Transverse colon (tissue), 4 donors: ENCODE measurements around the gene OOSP4A.

ENCODE experiments used
- CTCF ChIP-seq, 5 experiments: fragments of 200-600 bp in 3 of 5; fragments of 450-650 bp in 2 of 5; sonication (generic) in 3 of 5; IDR thresholded peaks; 1 replicate in 2 of 5; 2 replicates in 3 of 5; pipeline ENCODE4 v1.5.1; 2016 to 2017; ENCODE audit warnings: antibody characterized with exemption in 5 of 5, inconsistent platforms in 3 of 5, mild to moderate bottlenecking in 2 of 5, moderate library complexity in 1 of 5
- POLR2AphosphoS5 ChIP-seq, 3 donors: sonication (generic); formaldehyde crosslinking; IDR thresholded peaks; one replicate each; pipeline ENCODE4 v1.6.1; 2016; ENCODE audit warnings: antibody characterized with exemption in 3 of 3

GRCh38 chr11:59954219-59954847 is 9.5 kb upstream of the OOSP4A start:
- no peak for TF ChIP-seq POLR2AphosphoS5 (IDR thresholded peaks at IDR 0.05)
- no peak for TF ChIP-seq CTCF (IDR thresholded peaks at IDR 0.05)
